ENCODE data around the gene SYT3. TPM values are rescaled to one million over a fixed set of nuclear protein-coding genes. Genes with fewer than 3 reads are reported as not detected.

SYT3 gene
- total RNA-seq, 1 experiment from 2014 or later: not detected

GRCh38 chr19:50660088-50660366, 20.3 kb upstream of the SYT3 start:
- in situ Hi-C loops (cut with HindIII; ENCODE audit: low pct_unique_long_range_greater_than_20kb, low sequenced_read_pairs): no loop called here
- no peak for ATAC-seq
- Histone ChIP-seq H3K4me3 (ENCODE audit: low read depth in 2 of 2, low read length in 2 of 2) (no peak overlapping the region), H3K27ac (ENCODE audit: low read length) (no peak overlapping the region), H3K9me3 (ENCODE audit: control insufficient read depth, insufficient read depth, low read depth, low read length) (no peaks in the 10 kb centered on the region), H3K27me3 (ENCODE audit: control insufficient read depth, insufficient read depth, low read length) (no peaks in the 10 kb centered on the region), H3K4me1 (ENCODE audit: control insufficient read depth, insufficient read depth, low read length) (no peaks in the 10 kb centered on the region), H3K36me3 (ENCODE audit: control insufficient read depth, insufficient read depth, low read length) (peaks cover 6% of the 10 kb centered on the region; the same call in 1 of the 2 replicates)
- POLR2A ChIA-PET: no interaction called here
- no TSS peak for BruUV-seq (replicated peaks)
- intact Hi-C loops (cut with micrococcal nuclease; ENCODE audit: unreplicated experiment): no loop called here
- DNase-seq (ENCODE audit: low read depth, low spot score): no peak
- TF ChIP-seq CTCF (IDR thresholded peaks at IDR 0.05): no peak
- no peak for TF ChIP-seq TCF7L2 (IDR thresholded peaks at IDR 0.05; ENCODE audit: low read depth, low read length)
- TF ChIP-seq REST (IDR thresholded peaks at IDR 0.05; ENCODE audit: insufficient read depth in 1 of 2, low read depth in 2 of 2, low read length in 1 of 2): no peak
- TF ChIP-seq SIN3A (IDR thresholded peaks at IDR 0.05; ENCODE audit: borderline replicate concordance, insufficient read depth, low read depth, low read length): no peak
- no peak for TF ChIP-seq POLR2AphosphoS5 (IDR thresholded peaks at IDR 0.05; ENCODE audit: low read depth, low read length)
- CTCF ChIA-PET: no interaction called here

- Histone ChIP-seq H3K4me1 (ENCODE audit: control insufficient read depth, insufficient read depth, low read length) (no peaks in the 10 kb centered on the region), H3K9me3 (ENCODE audit: control insufficient read depth, insufficient read depth, low read depth, low read length) (no peaks in the 10 kb centered on the region), H3K27me3 (ENCODE audit: control insufficient read depth, insufficient read depth, low read length) (no peaks in the 10 kb centered on the region), H3K4me3 (ENCODE audit: low read depth in 2 of 2, low read length in 2 of 2) (no peak overlapping the region; a peak in 1 of 4 replicates), H3K27ac (ENCODE audit: low read length) (no peak overlapping the region), H3K36me3 (ENCODE audit: control insufficient read depth, insufficient read depth, low read length) (peaks cover 6% of the 10 kb centered on the region; the same call in 1 of the 2 replicates)
- BruUV-seq (replicated peaks): no TSS peak
- TF ChIP-seq SIN3A (IDR thresholded peaks at IDR 0.05; ENCODE audit: borderline replicate concordance, insufficient read depth, low read depth, low read length) (no peak), CTCF (IDR thresholded peaks at IDR 0.05) (no peak), TCF7L2 (IDR thresholded peaks at IDR 0.05; ENCODE audit: low read depth, low read length) (no peak), POLR2AphosphoS5 (IDR thresholded peaks at IDR 0.05; ENCODE audit: low read depth, low read length) (no peak), REST (IDR thresholded peaks at IDR 0.05; ENCODE audit: insufficient read depth in 1 of 2, low read depth in 2 of 2, low read length in 1 of 2) (no peak)
- in situ Hi-C loops (cut with HindIII; ENCODE audit: low pct_unique_long_range_greater_than_20kb, low sequenced_read_pairs) (no loop called here), intact Hi-C loops (cut with micrococcal nuclease; ENCODE audit: unreplicated experiment) (no loop called here)
- no peak for ATAC-seq
- DNase-seq (ENCODE audit: low read depth, low spot score): no peak
- POLR2A ChIA-PET: no interaction called here
- CTCF ChIA-PET: no interaction called here
Observed at GRCh38 chr19:50659318-50660087, 19.8 kb upstream of the SYT3 start.
